Stimulated activated CD8-positive, alpha-beta memory T cell treated with anti-CD3 and anti-CD28 coated beads, Interleukin-7, amount 100 ng/mL, for 1 hour (primary cell): ENCODE results near the gene GFY.

ENCODE experiments used
- DNase-seq, 2 donors: peaks; one replicate each; pipeline ENCODE4 v3.0.0-alpha.2; 2020; ENCODE audit warnings: low read depth in 2 of 2

The GFY gene

DNA sequence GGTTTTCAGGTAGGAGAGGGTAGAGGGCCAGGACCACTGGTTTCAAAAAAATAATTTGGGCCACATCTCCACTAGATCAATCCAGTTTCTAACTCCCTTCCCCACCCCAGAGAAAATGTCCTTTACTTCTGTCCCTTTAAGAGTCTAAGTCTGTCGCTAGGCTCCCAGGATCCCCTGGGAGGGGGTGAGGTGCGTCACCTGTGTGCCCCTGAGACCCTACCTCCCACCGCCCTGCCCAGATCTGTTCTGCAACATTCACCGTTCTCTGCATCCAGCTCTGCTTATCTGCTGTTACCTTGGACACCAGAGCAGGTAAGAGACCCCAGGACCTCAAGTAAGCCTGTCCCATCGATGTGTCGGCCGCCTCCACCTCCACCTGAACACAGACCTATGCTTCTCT lies at the start of gene GFY:
GFY (plus strand) TSS at position 211 of the 400 bp plus-strand sequence. CDS start 1,043 bp downstream, outside the sequence.
- no peak for DNase-seq

- DNase-seq = no peak
These were observed 46.7 kb upstream of the GFY start for GRCh38 chr19:49378512-49378911.

DNA sequence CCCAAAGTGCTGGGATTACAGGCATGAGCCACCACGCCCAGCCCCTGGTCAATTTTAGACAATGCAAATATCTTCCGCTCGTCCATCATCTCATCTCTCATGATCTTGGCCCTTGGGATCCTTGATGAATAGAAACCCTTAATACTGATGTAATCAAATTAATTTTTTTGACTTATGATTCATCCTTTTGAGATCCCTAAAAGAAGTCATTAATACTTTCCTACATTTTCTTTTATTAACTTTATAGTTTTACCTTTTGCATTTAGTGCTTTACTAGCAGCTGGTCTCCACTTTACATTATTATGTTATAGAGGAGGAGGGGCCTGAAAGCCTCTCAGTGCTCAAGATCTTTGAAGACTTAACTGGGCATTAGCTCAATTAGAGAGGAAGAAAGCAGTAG lies 44.8 kb upstream of the GFY start:
- DNase-seq = no peak

GRCh38 chr19:49382639-49383038 lies 42.5 kb upstream of the GFY start:
- DNase-seq = no peak

DNA sequence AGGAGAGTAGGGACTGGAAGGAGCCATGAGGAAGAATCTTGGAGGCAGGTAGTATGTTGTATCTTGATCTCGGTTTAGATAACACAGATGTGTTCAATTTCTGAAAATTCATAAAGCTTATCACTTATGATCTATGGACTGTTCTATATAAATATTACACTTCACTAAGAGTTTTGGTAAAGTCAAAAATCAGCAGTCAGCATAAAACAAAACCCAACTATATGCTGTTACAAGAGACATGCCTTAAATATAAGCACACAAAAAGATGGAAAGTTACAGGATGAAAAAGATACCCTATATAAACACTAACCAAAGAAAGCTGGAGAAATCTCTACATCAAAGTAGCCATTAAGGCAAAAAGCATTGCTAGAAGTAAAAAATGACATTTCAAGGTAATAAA lies 41.6 kb upstream of the GFY start:
- DNase-seq = no peak

DNA sequence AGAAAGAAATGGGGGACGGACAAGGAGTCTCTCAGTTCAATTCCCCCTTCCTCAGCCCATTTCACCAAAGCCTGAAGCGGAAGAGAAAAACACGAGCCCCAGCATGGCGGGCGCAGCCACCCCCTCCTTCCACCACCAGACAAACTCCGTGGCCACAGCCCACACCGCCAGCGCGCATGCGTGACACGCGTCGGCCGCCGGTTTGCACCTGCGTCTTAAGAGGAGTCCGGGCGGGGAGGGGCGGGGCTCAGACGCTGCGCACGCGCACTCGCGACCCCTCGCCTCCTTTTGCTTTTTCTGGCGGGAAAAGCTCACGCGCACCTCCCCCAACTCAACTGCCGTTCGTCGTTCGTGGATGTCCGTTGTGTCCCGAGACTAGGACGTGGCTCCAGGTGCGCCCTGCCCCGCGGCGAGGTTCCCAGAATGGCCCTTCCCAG lies 37.2 kb upstream of the GFY start, which contains the start of gene KASH5:
KASH5 (plus strand) TSS at position 314 of the 437 bp plus-strand sequence. CDS start 2,635 bp downstream, outside the sequence.
- peak; percentile 60 to 77 for DNase-seq

- no peak for DNase-seq
These were observed 35.8 kb upstream of the GFY start for GRCh38 chr19:49389406-49389805.

GRCh38 chr19:49390131-49390928 lies 34.9 kb upstream of the GFY start:
- DNase-seq = no peak

- DNase-seq = no peak
These were observed 34.2 kb upstream of the GFY start for GRCh38 chr19:49390929-49391359.

DNA sequence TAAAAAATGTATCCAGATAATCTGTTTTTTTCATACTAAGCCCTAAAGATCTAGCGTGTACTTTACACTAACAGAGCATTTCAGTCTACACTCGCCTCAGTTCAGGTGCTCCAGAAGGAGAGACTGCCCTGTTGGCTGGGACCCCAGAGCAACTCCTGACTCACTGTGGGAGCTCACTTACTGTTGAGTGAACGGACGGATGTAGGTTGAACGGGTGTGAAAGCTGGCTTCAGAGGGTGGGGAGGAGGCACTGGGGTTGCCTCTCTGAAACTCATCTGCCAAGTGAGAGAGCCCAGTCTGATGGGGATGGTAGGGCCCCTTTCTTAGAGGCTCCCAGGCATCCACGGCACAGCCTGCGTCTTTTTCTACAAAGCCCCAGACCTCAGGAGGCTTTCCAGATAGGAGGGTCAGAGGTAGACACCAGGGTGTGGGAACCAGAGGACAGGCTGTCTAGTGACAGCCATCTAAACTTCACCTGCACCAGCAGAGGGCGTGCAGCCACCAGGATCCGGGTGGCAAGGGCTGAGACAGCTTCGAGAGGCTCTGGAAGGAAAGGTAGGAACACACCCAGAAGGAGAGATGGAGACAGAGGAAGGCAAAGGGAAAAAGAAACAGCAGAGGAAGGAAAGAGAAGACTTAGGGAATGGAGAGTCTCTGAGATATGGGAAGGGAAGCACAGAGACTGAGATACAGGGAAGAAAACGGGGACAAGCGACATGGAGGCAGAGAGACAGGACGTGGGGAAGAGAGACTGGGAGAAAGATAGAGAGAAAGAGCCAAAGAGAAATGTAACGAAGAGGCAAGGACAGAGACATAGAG lies 33.4 kb upstream of the GFY start:
- DNase-seq = peak; percentile 48 to 68

GRCh38 chr19:49393881-49394280 lies 31.3 kb upstream of the GFY start:
- no peak for DNase-seq

GRCh38 chr19:49395581-49396407 lies 29.4 kb upstream of the GFY start:
- DNase-seq = no peak

- no peak for DNase-seq
These were observed 28.3 kb upstream of the GFY start for GRCh38 chr19:49396738-49397505.

DNA sequence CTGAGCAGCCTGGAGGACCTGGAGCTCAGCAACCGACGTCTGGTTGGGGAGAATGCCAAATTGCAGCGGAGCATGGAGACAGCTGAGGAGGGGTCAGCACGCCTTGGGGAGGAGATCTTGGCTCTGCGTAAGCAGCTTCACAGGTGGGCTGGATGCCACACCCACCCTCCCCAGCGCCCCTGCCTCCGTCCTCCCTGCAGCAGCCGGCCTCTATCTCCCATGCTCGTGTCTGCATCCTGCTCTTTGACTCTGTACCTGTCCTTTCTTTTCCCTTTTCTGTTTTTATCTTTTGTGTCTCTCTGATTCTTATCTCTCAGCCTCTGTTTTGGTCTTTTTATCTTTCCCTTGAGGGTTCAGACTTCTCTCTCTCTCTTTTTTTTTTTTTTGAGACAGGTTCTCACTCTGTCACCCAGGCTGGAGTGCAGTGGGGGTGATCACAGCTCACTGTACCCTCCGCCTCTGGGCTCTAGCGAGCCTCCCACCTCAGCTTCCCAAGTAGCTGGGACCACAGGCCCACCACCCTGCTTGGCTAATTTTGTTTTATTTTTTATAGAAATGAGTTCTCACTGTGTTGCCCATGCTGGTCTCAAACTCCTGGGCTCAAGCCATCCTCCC lies 27.1 kb upstream of the GFY start:
- DNase-seq = no peak

DNA sequence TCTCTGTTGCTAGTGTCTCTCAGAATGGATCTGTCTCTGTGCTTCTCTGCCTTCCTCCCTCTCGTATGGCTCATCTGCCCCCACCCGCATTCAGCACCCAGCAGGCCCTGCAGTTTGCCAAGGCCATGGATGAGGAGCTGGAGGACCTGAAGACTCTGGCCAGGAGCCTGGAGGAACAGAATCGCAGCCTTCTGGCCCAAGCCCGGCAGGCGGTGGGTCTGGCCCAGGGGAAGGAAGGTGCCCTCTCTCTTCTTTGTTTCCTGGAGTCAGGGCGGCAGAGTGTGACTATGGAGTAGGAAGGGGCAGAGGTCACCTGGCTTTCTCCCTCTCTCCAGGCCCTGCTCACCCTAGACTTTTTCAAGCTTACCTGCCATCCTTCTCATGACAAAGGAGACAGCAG lies 26.3 kb upstream of the GFY start:
- DNase-seq = no peak

GRCh38 chr19:49400029-49400428 lies 25.2 kb upstream of the GFY start:
- no peak for DNase-seq

- DNase-seq = no peak
These were observed 21.6 kb upstream of the GFY start for GRCh38 chr19:49403404-49404187.

- no peak for DNase-seq
These were observed 18.1 kb upstream of the GFY start for GRCh38 chr19:49407079-49407478.

GRCh38 chr19:49407482-49408015 lies 17.6 kb upstream of the GFY start:
- no peak for DNase-seq
